Activated CD8-positive, alpha-beta T cell treated with anti-CD3 and anti-CD28 coated beads for 36 hours (primary cell): Measurements from ENCODE around the gene DACH1. TPM values are rescaled to one million over a fixed set of nuclear protein-coding genes. Genes with fewer than 3 reads are reported as not detected.

Experiments used
- ATAC-seq: fragments of 200-7000 bp; cut with Tn5 transposase; one replicate; pipeline ENCODE4 v1.10.0; 2021; ENCODE audit warnings: mild to moderate bottlenecking, moderate library complexity
- CTCF ChIA-PET: fragments of 350-600 bp; sonication (Branson Sonifier 250); formaldehyde crosslinking; loops from one replicate; lab custom pipeline; 2021; ENCODE audit warnings: antibody characterized with exemption; lab: Charles Lee
- POLR2A ChIA-PET: fragments of 350-600 bp; sonication (Branson Sonifier 250); formaldehyde crosslinking; loops from one replicate; lab custom pipeline; 2021; ENCODE audit warnings: antibody characterized with exemption; lab: Charles Lee
- DNase-seq: peaks from one replicate; pipeline ENCODE4 v3.0.0-alpha.2; 2020
- H3K27ac Mint-ChIP-seq: one replicate; pipeline ENCODE4 v1.8.0; 2021; ENCODE audit warnings: mild to moderate bottlenecking, mixed read lengths
- H3K27me3 Mint-ChIP-seq: one replicate; pipeline ENCODE4 v1.8.0; 2021; ENCODE audit warnings: mixed read lengths
- H3K36me3 Mint-ChIP-seq: one replicate; pipeline ENCODE4 v1.8.0; 2021; ENCODE audit warnings: low read depth, mixed read lengths
- H3K4me1 Mint-ChIP-seq: one replicate; pipeline ENCODE4 v1.8.0; 2021; ENCODE audit warnings: low read depth, mixed read lengths
- H3K4me3 Mint-ChIP-seq: one replicate; pipeline ENCODE4 v1.8.0; 2021; ENCODE audit warnings: mild to moderate bottlenecking, moderate library complexity, mixed read lengths
- H3K9me3 Mint-ChIP-seq: one replicate; pipeline ENCODE4 v1.8.0; 2021; ENCODE audit warnings: mixed read lengths
- CTCF ChIP-seq: fragments of 200-600 bp; IDR thresholded peaks from one replicate; pipeline ENCODE4 v1.8.0; 2022; ENCODE audit warnings: antibody characterized with exemption, mild to moderate bottlenecking
- intact Hi-C: fragments of 100-400 bp; cut with micrococcal nuclease; formaldehyde crosslinking; loops from one replicate; pipeline ENCODE4 v1.10.0; 2022
- total RNA-seq, 2 experiments: library from RNA; stranded (reverse); gene quantifications; one replicate each; pipeline ENCODE4 v1.2.3, GENCODE V29; 2021

DACH1 gene
- total RNA-seq, 2 experiments from 2014 or later: not detected

GRCh38 chr13:71461892-71462291 is 405.1 kb downstream of the DACH1 start:
- CTCF ChIA-PET: no interaction called here
- POLR2A ChIA-PET: no interaction called here
- Mint-ChIP-seq H3K9me3 (no peaks in the 10 kb centered on the region), H3K27me3 (no peaks in the 10 kb centered on the region), H3K4me3 (no peak overlapping the region), H3K27ac (no peak overlapping the region), H3K36me3 (no peaks in the 10 kb centered on the region), H3K4me1 (no peaks in the 10 kb centered on the region)
- intact Hi-C loops: no loop called here
- no peak for TF ChIP-seq CTCF
- ATAC-seq: no peak
- no peak for DNase-seq

GRCh38 chr13:71460211-71460610 is 406.8 kb downstream of the DACH1 start:
- ATAC-seq (no peak), DNase-seq (no peak)
- intact Hi-C loops: no loop called here
- H3K27ac Mint-ChIP-seq: no peak overlapping the region
- no peaks in the 10 kb centered on the region for H3K4me1 Mint-ChIP-seq
- no peaks in the 10 kb centered on the region for H3K27me3 Mint-ChIP-seq
- H3K9me3 Mint-ChIP-seq: no peaks in the 10 kb centered on the region
- TF ChIP-seq CTCF: no peak
- no peak overlapping the region for H3K4me3 Mint-ChIP-seq
- H3K36me3 Mint-ChIP-seq: no peaks in the 10 kb centered on the region
- POLR2A ChIA-PET: no interaction called here
- CTCF ChIA-PET: no interaction called here

GRCh38 chr13:71459708-71460107 is 407.3 kb downstream of the DACH1 start:
- Mint-ChIP-seq H3K4me1 (no peaks in the 10 kb centered on the region), H3K36me3 (no peaks in the 10 kb centered on the region), H3K4me3 (no peak overlapping the region), H3K27ac (no peak overlapping the region), H3K9me3 (no peaks in the 10 kb centered on the region), H3K27me3 (no peaks in the 10 kb centered on the region)
- ATAC-seq (no peak), DNase-seq (no peak)
- CTCF ChIA-PET: interaction anchor here (1.6 kb wide), 1 partner anchor 419 kb away, joined by 3 read pairs; no protein-coding TSS in a partner anchor
- no peak for TF ChIP-seq CTCF
- intact Hi-C loops: no loop called here
- POLR2A ChIA-PET: no interaction called here

GRCh38 chr13:71457645-71458044 is 409.4 kb downstream of the DACH1 start:
- ChIA-PET CTCF (no interaction called here), POLR2A (no interaction called here)
- H3K4me1 Mint-ChIP-seq: no peaks in the 10 kb centered on the region
- DNase-seq (no peak), ATAC-seq (no peak)
- no peaks in the 10 kb centered on the region for H3K9me3 Mint-ChIP-seq
- no peaks in the 10 kb centered on the region for H3K36me3 Mint-ChIP-seq
- no peak overlapping the region for H3K4me3 Mint-ChIP-seq
- no peaks in the 10 kb centered on the region for H3K27me3 Mint-ChIP-seq
- intact Hi-C loops: no loop called here
- no peak for TF ChIP-seq CTCF
- no peak overlapping the region for H3K27ac Mint-ChIP-seq

- TF ChIP-seq CTCF: no peak
- intact Hi-C loops: no loop called here
- CTCF ChIA-PET: no interaction called here
- H3K36me3 Mint-ChIP-seq: no peaks in the 10 kb centered on the region
- DNase-seq: no peak
- H3K4me1 Mint-ChIP-seq: no peaks in the 10 kb centered on the region
- H3K9me3 Mint-ChIP-seq: no peaks in the 10 kb centered on the region
- no peaks in the 10 kb centered on the region for H3K27me3 Mint-ChIP-seq
- H3K27ac Mint-ChIP-seq: no peak overlapping the region
- ATAC-seq: no peak
- H3K4me3 Mint-ChIP-seq: no peak overlapping the region
- POLR2A ChIA-PET: no interaction called here
Observed at GRCh38 chr13:71456136-71456535, 410.9 kb downstream of the DACH1 start.
